Heart left ventricle (tissue), 16 donors: Measurements from ENCODE around the gene MYLK4. TPM values are rescaled to one million over a fixed set of nuclear protein-coding genes. Genes with fewer than 3 reads are reported as not detected.

ENCODE experiments used
- ATAC-seq, 4 donors: fragments of 200-7000 bp; cut with Tn5 transposase; one replicate each; pipeline ENCODE4 v1.9.1; 2020 to 2022; ENCODE audit warnings: moderate library complexity in 4 of 4, mild to moderate bottlenecking in 3 of 4, moderate number of reproducible peaks in 1 of 4
- DNase-seq, 5 donors: peaks; one replicate each; pipeline ENCODE4 v3.0.0-alpha.2; 2020
- H3K27ac ChIP-seq, 12 donors: fragments of 200-600 bp; sonication (generic) in 4 of 12; one replicate each; pipeline versions ENCODE4 v1.5.0 to v1.8.0; 2016 to 2022; ENCODE audit warnings: mild to moderate bottlenecking in 2 of 12
- H3K27me3 ChIP-seq, 9 donors: fragments of 200-600 bp; sonication (generic) in 2 of 9; one replicate each; pipeline versions ENCODE4 v1.5.1 to v1.8.0; 2016 to 2022; ENCODE audit warnings: mild to moderate bottlenecking in 3 of 9
- H3K36me3 ChIP-seq, 9 donors: fragments of 200-600 bp; sonication (generic) in 2 of 9; one replicate each; pipeline versions ENCODE4 v1.5.0 to v1.8.0; 2018 to 2022; ENCODE audit warnings: mild to moderate bottlenecking in 2 of 9
- H3K4me1 ChIP-seq, 12 donors: fragments of 200-600 bp; sonication (generic) in 4 of 12; one replicate each; pipeline versions ENCODE4 v1.5.0 to v1.8.0; 2016 to 2022; ENCODE audit warnings: mild to moderate bottlenecking in 3 of 12
- H3K4me3 ChIP-seq, 12 donors: fragments of 200-600 bp; sonication (generic) in 4 of 12; one replicate each; pipeline versions ENCODE4 v1.5.0 to v1.8.0; 2017 to 2022; ENCODE audit warnings: mild to moderate bottlenecking in 9 of 12, moderate library complexity in 4 of 12
- H3K9me3 ChIP-seq, 12 donors: fragments of 200-600 bp; sonication (generic) in 4 of 12; one replicate each; pipeline versions ENCODE4 v1.5.0 to v1.8.0; 2016 to 2022; ENCODE audit warnings: mild to moderate bottlenecking in 1 of 12
- POLR2A ChIP-seq, 2 donors: fragments of 450-650 bp; IDR thresholded peaks; one replicate each; pipeline ENCODE4 v1.6.1; 2017; ENCODE audit warnings: antibody characterized with exemption in 2 of 2, mild to moderate bottlenecking in 2 of 2, moderate library complexity in 2 of 2
- WGBS, 4 donors: extraction: QIAGEN DNeasy Blood & Tissue Kit in 2 of 4; methylation state at CpG; one replicate each; pipeline versions ENCODE4 v1.1.5 to v1.1.7; 2013 to 2018; 5-methylcytosine and 5-hydroxymethylcytosine counted together
- intact Hi-C, 10 donors: fragments of 100-400 bp; cut with DNase I; formaldehyde crosslinking; loops; one replicate each; pipeline versions ENCODE4 v1.11.1 to v1.14.2; 2022
- polyA plus RNA-seq, 2 donors: library from polyadenylated mRNA; stranded (reverse); fragments of 200-250 nt; gene quantifications; one replicate each; pipeline ENCODE4 v1.2.3, GENCODE V29; 2013
- total RNA-seq, 9 donors: library from RNA; depleted of rRNA in 2 of 9; stranded (reverse); fragments of >200 nt in 2 of 9; fragmentation: NEBNext Ultra II Directional in 3 of 9; extraction: Animal tissue kit (Norgen Biotek cat#: 25700) in 3 of 9; gene quantifications; one replicate each; pipeline versions ENCODE4 v1.1.0 to v1.2.4, GENCODE V29; 2016 to 2023
- TF ChIP-seq, protein P1 (sequence below), 12 donors: fragments of 200-600 bp; sonication (generic) in 4 of 12; IDR thresholded peaks; one replicate each; pipeline versions ENCODE4 v1.5.0 to v1.8.0; 2018 to 2022; ENCODE audit warnings: antibody characterized with exemption in 12 of 12, mild to moderate bottlenecking in 5 of 12
- donor health status: ischemic (EF 13 %, LVEDD 7.1; RV severe dilation, severe dysfunction).
- donor health status: healthy with polysubstance abuse.
- donor health status: DM: no; HTN: yes; CAD: no.
- donor health status: DM: no; HTN: no; CAD: no.
- donor health status: ischemic (EF 25% LVEDD 6.9; RV normal size, moderate dysfunction).
- donor health status: ischemic (EF 25% LVEDD 5.7; RV mildly dilated, moderate dysfunction).
- donor health status: healthy.
- donor health status: DM: yes; HTN: yes; CAD: no.
- donor health status: ischemic (EF 35%, LVEDD 5.7; RV mildly dilated, moderate dysfunction).
- donor health status: nonischemic (EF 11% LVEDD 7.7; RV severe dilation, severe dysfunction).
- donor health status: DM: yes; HTN: yes; CAD: no.
- donor health status: PGD.
- donor health status: ischemic (EF 29% LVEDD 5.4; RV normal size, mild dysfunction).
- donor health status: nonischemic (EF 23%, LVEDD 6.1; RV moderate dilation, normal function).

Gene MYLK4
- total and polyA plus RNA-seq, 11 donors, result 0.14 to 1.6 (median 0.52) TPM

DNA sequence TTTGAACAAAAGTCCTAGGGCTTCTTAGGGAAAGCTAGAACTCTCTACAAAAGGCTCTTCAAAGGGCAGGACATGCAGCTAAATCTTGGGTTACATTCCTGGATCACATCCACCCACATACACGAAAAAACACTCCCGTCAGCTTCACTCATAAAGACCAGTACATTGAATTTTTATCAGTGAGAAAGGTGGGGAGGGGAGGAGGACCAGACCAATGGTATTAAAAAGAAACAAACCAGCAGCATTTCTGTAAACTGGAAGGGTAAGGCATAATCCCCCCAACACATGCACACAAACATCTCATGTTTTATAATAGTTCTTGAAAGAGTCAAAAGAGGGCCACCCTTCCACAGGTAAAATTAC lies 31.6 kb downstream of the MYLK4 start:
- Histone ChIP-seq H3K4me1 (peaks cover 0 to 16% (median 0%) of the 10 kb centered on the region in 12 donors), H3K4me3 (no peak overlapping the region), H3K9me3 (peaks cover 0 to 6% (median 0%) of the 10 kb centered on the region in 12 donors), H3K36me3 (no peaks in the 10 kb centered on the region), H3K27me3 (no peaks in the 10 kb centered on the region), H3K27ac (no peak overlapping the region)
- 62 to 77% (median 71%) methylated on average over 2 of the region's 2 CpGs for WGBS, 4 donors
- DNase-seq, result no peak
- no peak for TF ChIP-seq POLR2A (IDR thresholded peaks at IDR 0.05)
- ATAC-seq, result no peak
- intact Hi-C loops, result no loop called here

DNA sequence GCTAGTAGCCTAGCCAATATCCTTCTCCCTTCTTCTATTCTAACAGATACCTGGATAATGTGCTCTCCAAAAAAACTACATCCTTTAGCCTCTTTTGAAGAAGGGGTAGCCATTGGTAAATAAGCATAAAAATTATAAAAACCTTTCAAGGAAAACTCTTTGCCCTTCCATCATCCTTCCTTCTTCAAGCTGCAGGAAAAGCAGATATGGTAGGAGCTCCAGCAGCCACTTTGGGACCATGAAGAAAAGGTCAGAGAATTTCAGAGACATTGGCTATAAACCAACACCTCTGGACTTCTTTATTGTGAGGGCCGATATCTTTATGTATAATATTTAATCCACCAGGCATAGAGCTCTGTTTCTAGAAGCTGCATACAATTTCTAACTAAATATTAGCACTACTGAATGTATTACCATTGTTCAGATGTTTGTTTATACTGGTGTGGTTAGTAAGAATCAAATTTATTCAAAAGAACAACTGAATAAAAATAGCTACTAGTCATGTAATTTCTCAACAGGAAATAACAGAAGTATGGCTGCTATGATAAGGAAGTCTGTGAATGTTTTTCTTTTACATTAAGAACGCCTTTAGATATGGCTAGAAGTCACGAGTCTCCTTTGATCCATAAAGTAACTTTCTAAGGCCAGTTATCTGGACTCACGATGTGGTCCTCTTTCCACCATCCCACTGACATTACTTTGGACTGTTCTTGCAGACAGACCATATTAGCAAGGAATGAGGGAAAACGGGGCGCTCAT lies 32.2 kb downstream of the MYLK4 start:
- H3K4me1 ChIP-seq, result peaks cover 0 to 16% (median 0%) of the 10 kb centered on the region in 12 donors
- WGBS, 4 donors, result 56 to 77% (median 61%) methylated on average over 6 of the region's 6 CpGs
- H3K36me3 ChIP-seq, result no peaks in the 10 kb centered on the region
- peaks cover 0 to 6% (median 0%) of the 10 kb centered on the region in 12 donors for H3K9me3 ChIP-seq
- no peak for TF ChIP-seq POLR2A (IDR thresholded peaks at IDR 0.05)
- no peak overlapping the region for H3K4me3 ChIP-seq
- no peak overlapping the region for H3K27ac ChIP-seq
- no peaks in the 10 kb centered on the region for H3K27me3 ChIP-seq
- intact Hi-C loops, result no loop called here
- DNase-seq (no peak), ATAC-seq (no peak)

DNA sequence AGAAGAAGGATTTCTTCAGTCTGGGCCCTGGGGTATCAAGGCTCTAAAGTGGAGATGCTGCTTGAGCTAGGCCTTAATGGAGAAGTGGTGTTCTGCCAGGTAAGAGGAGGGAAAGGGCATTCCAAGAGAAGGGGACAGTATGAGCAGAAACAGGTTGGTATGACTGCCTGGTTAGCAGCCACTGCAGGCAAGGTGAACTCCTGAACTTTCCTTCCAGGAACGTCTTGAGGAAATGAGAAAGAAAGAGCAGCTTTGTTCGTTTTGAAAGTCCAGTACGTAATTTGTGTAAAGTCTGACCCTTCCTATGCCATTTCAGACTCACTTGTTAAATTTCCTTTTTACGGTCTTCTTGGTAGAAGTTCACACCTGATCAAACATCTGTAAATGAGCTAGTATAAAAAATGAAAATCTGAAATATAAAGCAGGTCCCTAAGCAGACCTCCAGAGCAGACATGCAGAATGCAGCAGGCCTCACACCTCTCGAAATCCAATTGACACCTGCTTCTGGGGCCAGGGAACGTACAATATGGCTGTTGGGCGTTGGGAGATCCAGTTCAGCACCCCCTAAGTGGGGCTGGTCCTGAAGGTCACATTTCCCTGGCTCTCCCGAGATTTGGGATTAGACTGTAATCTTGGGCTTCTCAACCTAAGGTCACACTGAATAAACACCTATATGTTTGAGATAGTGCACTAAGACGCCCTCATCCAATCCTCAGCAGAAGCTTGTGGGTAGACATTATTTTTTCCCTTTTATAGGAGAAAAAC lies 33.6 kb downstream of the MYLK4 start:
- H3K4me1 ChIP-seq, result peaks cover 0 to 16% (median 0%) of the 10 kb centered on the region in 12 donors
- H3K27ac ChIP-seq, result no peak overlapping the region
- no peak for DNase-seq
- peaks cover 0 to 6% (median 0%) of the 10 kb centered on the region in 12 donors for H3K9me3 ChIP-seq
- H3K27me3 ChIP-seq, result no peaks in the 10 kb centered on the region
- no peaks in the 10 kb centered on the region for H3K36me3 ChIP-seq
- TF ChIP-seq POLR2A (IDR thresholded peaks at IDR 0.05), result no peak
- TF ChIP-seq, protein P1, sequence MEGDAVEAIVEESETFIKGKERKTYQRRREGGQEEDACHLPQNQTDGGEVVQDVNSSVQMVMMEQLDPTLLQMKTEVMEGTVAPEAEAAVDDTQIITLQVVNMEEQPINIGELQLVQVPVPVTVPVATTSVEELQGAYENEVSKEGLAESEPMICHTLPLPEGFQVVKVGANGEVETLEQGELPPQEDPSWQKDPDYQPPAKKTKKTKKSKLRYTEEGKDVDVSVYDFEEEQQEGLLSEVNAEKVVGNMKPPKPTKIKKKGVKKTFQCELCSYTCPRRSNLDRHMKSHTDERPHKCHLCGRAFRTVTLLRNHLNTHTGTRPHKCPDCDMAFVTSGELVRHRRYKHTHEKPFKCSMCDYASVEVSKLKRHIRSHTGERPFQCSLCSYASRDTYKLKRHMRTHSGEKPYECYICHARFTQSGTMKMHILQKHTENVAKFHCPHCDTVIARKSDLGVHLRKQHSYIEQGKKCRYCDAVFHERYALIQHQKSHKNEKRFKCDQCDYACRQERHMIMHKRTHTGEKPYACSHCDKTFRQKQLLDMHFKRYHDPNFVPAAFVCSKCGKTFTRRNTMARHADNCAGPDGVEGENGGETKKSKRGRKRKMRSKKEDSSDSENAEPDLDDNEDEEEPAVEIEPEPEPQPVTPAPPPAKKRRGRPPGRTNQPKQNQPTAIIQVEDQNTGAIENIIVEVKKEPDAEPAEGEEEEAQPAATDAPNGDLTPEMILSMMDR (IDR thresholded peaks at IDR 0.05), result no peak
- intact Hi-C loops, result no loop called here
- H3K4me3 ChIP-seq, result no peak overlapping the region
- ATAC-seq, result no peak
- 80 to 90% (median 85%) methylated on average over 9 of the region's 9 CpGs for WGBS, 4 donors

DNA sequence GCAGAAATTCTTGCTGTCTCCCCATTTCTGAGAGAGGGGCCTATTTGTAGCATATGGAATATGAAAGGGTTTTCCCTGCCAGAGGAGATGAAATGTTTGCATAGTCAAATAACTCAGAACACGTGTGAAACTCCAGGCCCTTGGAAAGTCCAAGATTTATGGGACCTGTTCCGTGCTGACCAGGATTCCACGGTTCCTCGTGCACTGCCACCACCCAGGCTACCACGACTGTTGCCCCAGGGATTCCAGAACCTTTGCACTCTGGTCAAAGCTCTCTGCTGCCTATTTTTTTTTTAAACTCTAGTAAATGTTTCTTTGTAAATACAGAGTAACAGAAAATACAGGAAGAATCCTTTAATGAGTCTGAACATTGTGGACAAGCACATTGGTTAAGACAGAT lies 35.0 kb downstream of the MYLK4 start:
- Histone ChIP-seq H3K27me3 (no peaks in the 10 kb centered on the region), H3K4me3 (no peak overlapping the region), H3K9me3 (peaks cover 0 to 8% (median 0%) of the 10 kb centered on the region in 12 donors), H3K4me1 (peaks cover 0 to 16% (median 0%) of the 10 kb centered on the region in 12 donors), H3K27ac (no peak overlapping the region), H3K36me3 (no peaks in the 10 kb centered on the region)
- intact Hi-C loops, result no loop called here
- TF ChIP-seq POLR2A (IDR thresholded peaks at IDR 0.05), result no peak
- TF ChIP-seq, protein P1 (IDR thresholded peaks at IDR 0.05), result no peak
- WGBS, 4 donors, result 84 to 93% (median 87%) methylated on average over 5 of the region's 5 CpGs
- DNase-seq (no peak), ATAC-seq (no peak)
